Measurements from ENCODE around the gene SUPT6H. TPM values are rescaled to one million over a fixed set of nuclear protein-coding genes. Genes with fewer than 3 reads are reported as not detected.
A peak's percentile ranks its signal among the peaks of the same experiment; 100 is the strongest.
"Not testable (repeated sequence)": the region's sequence is repeated elsewhere in the genome, so short reads cannot be mapped to it uniquely, and the experiment has no call there.

The SUPT6H gene
- polyA plus RNA-seq, 1 donor from 2014 or later: 19.0 TPM

- no peak for TF ChIP-seq SMC3 (conservative IDR thresholded peaks at IDR 0.05; ENCODE audit: poor library complexity)
- TF ChIP-seq POLR2AphosphoS5 (IDR thresholded peaks at IDR 0.05): no peak
Measured at GRCh38 chr17:28719021-28719433, 57.0 kb downstream of the SUPT6H start (continued).

- Histone ChIP-seq H2AFZ (ENCODE audit: low read depth, low read length) (peak overlapping the region; percentile 36), H3K27ac (ENCODE audit: low read length) (peak overlapping the region; percentile 84), H3K9me2 (ENCODE audit: insufficient read depth, low read length) (no peaks in the 10 kb centered on the region), H3K4me2 (ENCODE audit: low read length) (peak overlapping the region; percentile 93), H3F3A (ENCODE audit: insufficient read depth, low read length, poor library complexity, severe bottlenecking) (no peaks in the 10 kb centered on the region), H3K9me3 (ENCODE audit: low read length) (no peaks in the 10 kb centered on the region), H3K36me3 (ENCODE audit: insufficient read depth, low read length) (no peaks in the 10 kb centered on the region), H3K79me2 (replicated peaks; ENCODE audit: insufficient read depth, low read length) (peaks cover 17% of the 10 kb centered on the region), H3K9ac (ENCODE audit: low read length) (peak overlapping the region; percentile 88), H3K4me3 (ENCODE audit: low read length) (peak overlapping the region; percentile 92), H3K27me3 (ENCODE audit: insufficient read depth, low read depth, low read length) (peaks cover 28% of the 10 kb centered on the region), H4K20me1 (ENCODE audit: insufficient read depth) (no peaks in the 10 kb centered on the region)
- TF ChIP-seq EZH2 (IDR thresholded peaks at IDR 0.05; ENCODE audit: borderline replicate concordance, insufficient read depth, low read length, poor library complexity, severe bottlenecking) (no peak), MXI1 (conservative IDR thresholded peaks at IDR 0.05; ENCODE audit: poor library complexity, severe bottlenecking) (peak; percentile 55), EP300 (conservative IDR thresholded peaks at IDR 0.05; ENCODE audit: poor library complexity, severe bottlenecking) (no peak), TAF1 (IDR thresholded peaks at IDR 0.05; ENCODE audit: low read depth) (no peak), REST (IDR thresholded peaks at IDR 0.05; ENCODE audit: borderline replicate concordance) (peak; percentile 1), SMC3 (conservative IDR thresholded peaks at IDR 0.05; ENCODE audit: poor library complexity) (no peak), POLR2AphosphoS5 (IDR thresholded peaks at IDR 0.05) (no peak), CTCF (IDR thresholded peaks at IDR 0.05; ENCODE audit: poor library complexity, severe bottlenecking) (no peak), RAD21 (conservative IDR thresholded peaks at IDR 0.05) (no peak)
Measured at GRCh38 chr17:28720247-28720996, 58.4 kb downstream of the SUPT6H start.

DNA sequence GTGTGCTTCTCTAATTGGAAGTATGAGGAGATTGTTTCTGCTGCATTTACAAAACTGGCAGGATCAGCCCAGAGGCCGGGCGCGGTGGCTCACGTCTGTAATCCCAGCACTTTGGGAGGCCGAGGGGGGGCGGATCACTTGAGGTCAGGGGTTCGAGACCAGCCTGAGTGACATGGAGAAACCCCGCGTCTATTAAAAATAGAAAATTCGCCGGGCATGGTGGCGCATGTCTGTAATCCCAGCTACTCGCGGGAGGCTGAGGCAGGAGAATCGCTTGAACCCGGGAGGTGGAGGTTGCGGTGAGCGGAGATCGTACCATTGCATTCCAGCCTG, 59.0 kb downstream of the SUPT6H start:
- not testable (repeated sequence) for H2AFZ ChIP-seq (ENCODE audit: low read depth, low read length); H3K36me3 ChIP-seq (ENCODE audit: insufficient read depth, low read length); H3F3A ChIP-seq (ENCODE audit: insufficient read depth, low read length, poor library complexity, severe bottlenecking); H4K20me1 ChIP-seq (ENCODE audit: insufficient read depth); H3K9me3 ChIP-seq (ENCODE audit: low read length); H3K9me2 ChIP-seq (ENCODE audit: insufficient read depth, low read length); H3K27ac ChIP-seq (ENCODE audit: low read length)
- H3K79me2 ChIP-seq (replicated peaks; ENCODE audit: insufficient read depth, low read length): peaks cover 17% of the 10 kb centered on the region
- peak overlapping the region; percentile 88 for H3K9ac ChIP-seq (ENCODE audit: low read length)
- peak overlapping the region; percentile 92 for H3K4me3 ChIP-seq (ENCODE audit: low read length)
- peak overlapping the region; percentile 93 for H3K4me2 ChIP-seq (ENCODE audit: low read length)
- peaks cover 27% of the 10 kb centered on the region for H3K27me3 ChIP-seq (ENCODE audit: insufficient read depth, low read depth, low read length)
